SK-N-MC (cell line): ENCODE results near the gene TADA2B.

ENCODE experiments used
- DNase-seq: peaks from one replicate; pipeline ENCODE4 v3.0.0-alpha.2; 2011; ENCODE audit warnings: low read depth, low spot score
- H3K27ac ChIP-seq: fragments of 200-600 bp; sonication (generic); 2 replicates; pipeline ENCODE4 v1.5.1; 2016; ENCODE audit warnings: mixed run types
- H3K36me3 ChIP-seq: fragments of 200-600 bp; sonication (generic); 2 replicates; pipeline ENCODE4 v1.6.1; 2017; ENCODE audit warnings: antibody characterized with exemption, low read length, mixed read lengths; ENCODE audit not compliant: insufficient read depth
- H3K4me3 ChIP-seq: fragments of 200-600 bp; sonication (generic); 2 replicates; pipeline ENCODE4 v1.5.1; 2016
- H3K9ac ChIP-seq: fragments of 200-600 bp; sonication (generic); 2 replicates; pipeline ENCODE4 v1.8.0; 2017; ENCODE audit warnings: mixed run types, mixed read lengths; ENCODE audit not compliant: insufficient read length
- H3K9me3 ChIP-seq: fragments of 200-600 bp; sonication (generic); 2 replicates; pipeline ENCODE4 v1.6.1; 2017; ENCODE audit warnings: low read depth, mild to moderate bottlenecking, antibody characterized with exemption, low read length, moderate library complexity, mixed read lengths
- EZH2 ChIP-seq: fragments of 200-600 bp; sonication (generic); IDR thresholded peaks from one replicate; pipeline ENCODE4 v1.6.1; 2017; ENCODE audit warnings: antibody characterized with exemption
- FOXP2 ChIP-seq: optimal IDR thresholded peaks from 2 replicates; pipeline ENCODE3; 2011; ENCODE audit warnings: mild to moderate bottlenecking, moderate library complexity; ENCODE audit not compliant: insufficient read depth; ENCODE audit errors: extremely low read length, control extremely low read depth
- POLR2AphosphoS5 ChIP-seq: IDR thresholded peaks from 2 replicates; pipeline ENCODE4 v1.6.1; 2012; ENCODE audit warnings: mild to moderate bottlenecking, low read depth, low read length, borderline replicate concordance

Gene TADA2B

GRCh38 chr4:7046971-7047370, 3.8 kb downstream of the TADA2B start:
- no peak overlapping the region for H3K9ac ChIP-seq
- TF ChIP-seq EZH2 (no peak), FOXP2 (no peak), POLR2AphosphoS5 (no peak)
- no peak overlapping the region for H3K4me3 ChIP-seq
- H3K36me3 ChIP-seq, result no peaks in the 10 kb centered on the region
- no peak overlapping the region for H3K27ac ChIP-seq
- no peak for DNase-seq
- H3K9me3 ChIP-seq, result no peaks in the 10 kb centered on the region

- TF ChIP-seq FOXP2 (no peak), EZH2 (no peak), POLR2AphosphoS5 (no peak)
Observed at GRCh38 chr4:7048642-7049041, 5.5 kb downstream of the TADA2B start.

GRCh38 chr4:7049295-7049694, 6.1 kb downstream of the TADA2B start:
- H3K9ac ChIP-seq, result no peak overlapping the region
- no peak overlapping the region for H3K27ac ChIP-seq
- no peak overlapping the region for H3K4me3 ChIP-seq
- H3K9me3 ChIP-seq, result no peaks in the 10 kb centered on the region
- no peak for TF ChIP-seq POLR2AphosphoS5
- no peaks in the 10 kb centered on the region for H3K36me3 ChIP-seq
- no peak for DNase-seq

More at GRCh38 chr4:7048642-7049041, 5.5 kb downstream of the TADA2B start:
- no peak overlapping the region for H3K27ac ChIP-seq
- no peaks in the 10 kb centered on the region for H3K36me3 ChIP-seq
- DNase-seq, result no peak
- H3K4me3 ChIP-seq, result no peak overlapping the region
- H3K9ac ChIP-seq, result no peak overlapping the region
- H3K9me3 ChIP-seq, result no peaks in the 10 kb centered on the region

GRCh38 chr4:7049739-7050138, 6.6 kb downstream of the TADA2B start:
- no peak for TF ChIP-seq EZH2
- no peak for TF ChIP-seq FOXP2
- no peak for TF ChIP-seq POLR2AphosphoS5
- Histone ChIP-seq H3K9ac (no peak overlapping the region), H3K9me3 (no peaks in the 10 kb centered on the region), H3K36me3 (no peaks in the 10 kb centered on the region), H3K4me3 (no peak overlapping the region), H3K27ac (no peak overlapping the region)
- no peak for DNase-seq

GRCh38 chr4:7050481-7051143, 7.4 kb downstream of the TADA2B start:
- Histone ChIP-seq H3K36me3 (no peaks in the 10 kb centered on the region), H3K9ac (no peak overlapping the region), H3K4me3 (no peak overlapping the region), H3K9me3 (no peaks in the 10 kb centered on the region), H3K27ac (no peak overlapping the region)
- no peak for DNase-seq
- no peak for TF ChIP-seq EZH2
- TF ChIP-seq FOXP2, result no peak
- no peak for TF ChIP-seq POLR2AphosphoS5

GRCh38 chr4:7051144-7051495, 7.9 kb downstream of the TADA2B start:
- H3K36me3 ChIP-seq, result no peaks in the 10 kb centered on the region
- no peaks in the 10 kb centered on the region for H3K9me3 ChIP-seq
- no peak for TF ChIP-seq FOXP2
- no peak for TF ChIP-seq EZH2
- no peak for TF ChIP-seq POLR2AphosphoS5
- no peak overlapping the region for H3K27ac ChIP-seq
- no peak overlapping the region for H3K9ac ChIP-seq
- no peak overlapping the region for H3K4me3 ChIP-seq
- DNase-seq, result no peak

- TF ChIP-seq EZH2, result no peak
- no peak for TF ChIP-seq FOXP2
- TF ChIP-seq POLR2AphosphoS5, result no peak
- Histone ChIP-seq H3K9me3 (no peaks in the 10 kb centered on the region), H3K36me3 (no peaks in the 10 kb centered on the region), H3K4me3 (no peak overlapping the region), H3K27ac (no peak overlapping the region), H3K9ac (no peak overlapping the region)
- no peak for DNase-seq
Observed at GRCh38 chr4:7051905-7052304, 8.7 kb downstream of the TADA2B start.

GRCh38 chr4:7052313-7052712, 9.1 kb downstream of the TADA2B start:
- Histone ChIP-seq H3K9ac (no peak overlapping the region), H3K9me3 (no peaks in the 10 kb centered on the region), H3K4me3 (no peak overlapping the region), H3K27ac (no peak overlapping the region), H3K36me3 (no peaks in the 10 kb centered on the region)
- TF ChIP-seq POLR2AphosphoS5 (no peak), FOXP2 (no peak), EZH2 (no peak)
- no peak for DNase-seq
